ENCODE results near the gene PYDC2. TPM values are rescaled to one million over a fixed set of nuclear protein-coding genes. Genes with fewer than 3 reads are reported as not detected.

The PYDC2 gene
- not detected for polyA plus RNA-seq (2013, experiment 1 of 2)
- not detected for polyA plus RNA-seq (2013, experiment 2 of 2)

GRCh38 chr3:191461113-191461595 is at the start of gene PYDC2:
Gene PYDC2 (plus strand): TSS chr3:191461163. CDS start chr3:191461163, 0 bp downstream.
- Histone ChIP-seq H3K4me1 (ENCODE audit: insufficient read depth, low read length) (no peaks in the 10 kb centered on the region), H3K4me3 (ENCODE audit: low read length) (no peak within 1 kb of the TSS), H3K9ac (ENCODE audit: low read depth, low read length) (no peak within 1 kb of the TSS), H3K36me3 (ENCODE audit: insufficient read depth, low read length) (no peaks in the 10 kb centered on the region), H3K27ac (ENCODE audit: low read depth, low read length) (no peak within 1 kb of the TSS), H3K27me3 (ENCODE audit: insufficient read depth, low read length) (no peaks in the 10 kb centered on the region), H3K9me3 (ENCODE audit: insufficient read depth, low read depth, low read length) (no peaks in the 10 kb centered on the region)
- WGBS = 87% methylated on average over 3 of the region's 3 CpGs

- H3K9me3 ChIP-seq (ENCODE audit: insufficient read depth, low read depth, low read length) = peaks cover 26% of the 10 kb centered on the region
- H3K4me3 ChIP-seq (ENCODE audit: low read length) = no peak overlapping the region
- no peaks in the 10 kb centered on the region for H3K27me3 ChIP-seq (ENCODE audit: insufficient read depth, low read length)
- no peaks in the 10 kb centered on the region; the same call in 1 of the 2 replicates for H3K4me1 ChIP-seq (ENCODE audit: insufficient read depth, low read length)
- 88% methylated on average over 1 of the region's 1 CpG for WGBS
- no peak overlapping the region for H3K27ac ChIP-seq (ENCODE audit: low read depth, low read length)
- no peak overlapping the region for H3K9ac ChIP-seq (ENCODE audit: low read depth, low read length)
- no peaks in the 10 kb centered on the region for H3K36me3 ChIP-seq (ENCODE audit: insufficient read depth, low read length)
Measured at GRCh38 chr3:191412759-191413158, 48.2 kb upstream of the PYDC2 start.

GRCh38 chr3:191414286-191414685 is 46.7 kb upstream of the PYDC2 start:
- H3K27ac ChIP-seq (ENCODE audit: low read depth, low read length) = no peak overlapping the region
- H3K9me3 ChIP-seq (ENCODE audit: insufficient read depth, low read depth, low read length) = peaks cover 22% of the 10 kb centered on the region
- no peaks in the 10 kb centered on the region for H3K36me3 ChIP-seq (ENCODE audit: insufficient read depth, low read length)
- H3K9ac ChIP-seq (ENCODE audit: low read depth, low read length) = no peak overlapping the region
- H3K4me3 ChIP-seq (ENCODE audit: low read length) = no peak overlapping the region
- 95% methylated on average over 2 of the region's 2 CpGs for WGBS
- no peaks in the 10 kb centered on the region for H3K27me3 ChIP-seq (ENCODE audit: insufficient read depth, low read length)
- H3K4me1 ChIP-seq (ENCODE audit: insufficient read depth, low read length) = no peaks in the 10 kb centered on the region; the same call in 1 of the 2 replicates

GRCh38 chr3:191414732-191415131 is 46.2 kb upstream of the PYDC2 start:
- Histone ChIP-seq H3K36me3 (ENCODE audit: insufficient read depth, low read length) (no peaks in the 10 kb centered on the region), H3K27ac (ENCODE audit: low read depth, low read length) (no peak overlapping the region)

GRCh38 chr3:191415566-191415965 is 45.4 kb upstream of the PYDC2 start:
- no peak overlapping the region for H3K9ac ChIP-seq (ENCODE audit: low read depth, low read length)
- no peaks in the 10 kb centered on the region for H3K27me3 ChIP-seq (ENCODE audit: insufficient read depth, low read length)
- no peaks in the 10 kb centered on the region for H3K36me3 ChIP-seq (ENCODE audit: insufficient read depth, low read length)
- H3K4me3 ChIP-seq (ENCODE audit: low read length) = no peak overlapping the region
- no peak overlapping the region for H3K27ac ChIP-seq (ENCODE audit: low read depth, low read length)
- H3K4me1 ChIP-seq (ENCODE audit: insufficient read depth, low read length) = no peaks in the 10 kb centered on the region; the same call in 1 of the 2 replicates
- WGBS = 94% methylated on average over 9 of the region's 9 CpGs
- peaks cover 9% of the 10 kb centered on the region for H3K9me3 ChIP-seq (ENCODE audit: insufficient read depth, low read depth, low read length)

More at GRCh38 chr3:191414732-191415131, 46.2 kb upstream of the PYDC2 start:
- H3K9ac ChIP-seq (ENCODE audit: low read depth, low read length) = no peak overlapping the region
- no peaks in the 10 kb centered on the region; the same call in 1 of the 2 replicates for H3K4me1 ChIP-seq (ENCODE audit: insufficient read depth, low read length)
- no peaks in the 10 kb centered on the region for H3K27me3 ChIP-seq (ENCODE audit: insufficient read depth, low read length)
- 93% methylated on average over 1 of the region's 1 CpG for WGBS
- H3K9me3 ChIP-seq (ENCODE audit: insufficient read depth, low read depth, low read length) = peaks cover 17% of the 10 kb centered on the region
- no peak overlapping the region for H3K4me3 ChIP-seq (ENCODE audit: low read length)

GRCh38 chr3:191417457-191417729 is 43.6 kb upstream of the PYDC2 start:
- no peaks in the 10 kb centered on the region for H3K9me3 ChIP-seq (ENCODE audit: insufficient read depth, low read depth, low read length)
- no peak overlapping the region for H3K4me3 ChIP-seq (ENCODE audit: low read length)
- H3K27ac ChIP-seq (ENCODE audit: low read depth, low read length) = no peak overlapping the region
- H3K36me3 ChIP-seq (ENCODE audit: insufficient read depth, low read length) = no peaks in the 10 kb centered on the region
- H3K4me1 ChIP-seq (ENCODE audit: insufficient read depth, low read length) = no peaks in the 10 kb centered on the region; the same call in 1 of the 2 replicates
- H3K9ac ChIP-seq (ENCODE audit: low read depth, low read length) = no peak overlapping the region
- WGBS = 85% methylated on average over 6 of the region's 6 CpGs
- H3K27me3 ChIP-seq (ENCODE audit: insufficient read depth, low read length) = no peaks in the 10 kb centered on the region

- no peak overlapping the region for H3K27ac ChIP-seq (ENCODE audit: low read depth, low read length)
- no peaks in the 10 kb centered on the region for H3K27me3 ChIP-seq (ENCODE audit: insufficient read depth, low read length)
- WGBS = 94% methylated on average over 2 of the region's 2 CpGs
- H3K9me3 ChIP-seq (ENCODE audit: insufficient read depth, low read depth, low read length) = no peaks in the 10 kb centered on the region
- no peaks in the 10 kb centered on the region for H3K36me3 ChIP-seq (ENCODE audit: insufficient read depth, low read length)
- H3K4me3 ChIP-seq (ENCODE audit: low read length) = no peak overlapping the region
- H3K4me1 ChIP-seq (ENCODE audit: insufficient read depth, low read length) = no peaks in the 10 kb centered on the region
- H3K9ac ChIP-seq (ENCODE audit: low read depth, low read length) = no peak overlapping the region
Measured at GRCh38 chr3:191420771-191421170, 40.2 kb upstream of the PYDC2 start.

- Histone ChIP-seq H3K4me1 (ENCODE audit: insufficient read depth, low read length) (peaks cover 7% of the 10 kb centered on the region; the same call in 1 of the 2 replicates), H3K27me3 (ENCODE audit: insufficient read depth, low read length) (no peaks in the 10 kb centered on the region), H3K27ac (ENCODE audit: low read depth, low read length) (no peak overlapping the region), H3K9me3 (ENCODE audit: insufficient read depth, low read depth, low read length) (no peaks in the 10 kb centered on the region), H3K36me3 (ENCODE audit: insufficient read depth, low read length) (no peaks in the 10 kb centered on the region), H3K4me3 (ENCODE audit: low read length) (no peak overlapping the region), H3K9ac (ENCODE audit: low read depth, low read length) (no peak overlapping the region)
- 84% methylated on average over 3 of the region's 3 CpGs for WGBS
Measured at GRCh38 chr3:191424881-191425280, 36.1 kb upstream of the PYDC2 start.

DNA sequence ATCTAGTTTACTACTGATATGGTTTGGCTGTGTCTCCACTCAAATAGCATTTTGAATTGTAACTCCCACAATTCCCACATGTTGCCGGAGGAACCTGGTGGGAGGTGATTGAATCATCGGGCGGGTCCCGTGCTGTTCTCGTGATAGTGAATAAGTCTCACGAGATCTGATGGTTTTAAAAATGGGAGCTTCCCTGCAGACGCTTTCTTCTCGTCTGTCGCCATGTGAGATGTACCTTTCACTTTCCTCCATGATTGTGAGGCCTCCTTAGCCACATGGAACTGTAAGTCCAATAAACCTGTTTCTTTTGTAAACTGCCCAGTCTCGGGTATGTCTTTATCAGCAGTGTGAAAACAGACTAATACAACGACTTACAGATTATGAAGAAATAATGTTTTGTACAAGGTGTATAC is 35.6 kb upstream of the PYDC2 start:
- no peaks in the 10 kb centered on the region for H3K27me3 ChIP-seq (ENCODE audit: insufficient read depth, low read length)
- peaks cover 7% of the 10 kb centered on the region; the same call in 1 of the 2 replicates for H3K4me1 ChIP-seq (ENCODE audit: insufficient read depth, low read length)
- no peak overlapping the region for H3K27ac ChIP-seq (ENCODE audit: low read depth, low read length)
- no peaks in the 10 kb centered on the region for H3K9me3 ChIP-seq (ENCODE audit: insufficient read depth, low read depth, low read length)
- WGBS = 95% methylated on average over 11 of the region's 11 CpGs
- H3K9ac ChIP-seq (ENCODE audit: low read depth, low read length) = no peak overlapping the region
- no peaks in the 10 kb centered on the region for H3K36me3 ChIP-seq (ENCODE audit: insufficient read depth, low read length)
- no peak overlapping the region for H3K4me3 ChIP-seq (ENCODE audit: low read length)

GRCh38 chr3:191426311-191426710 is 34.7 kb upstream of the PYDC2 start:
- no peaks in the 10 kb centered on the region for H3K36me3 ChIP-seq (ENCODE audit: insufficient read depth, low read length)
- no peak overlapping the region for H3K9ac ChIP-seq (ENCODE audit: low read depth, low read length)
- WGBS = 92% methylated on average over 1 of the region's 1 CpG
- H3K27me3 ChIP-seq (ENCODE audit: insufficient read depth, low read length) = no peaks in the 10 kb centered on the region
- H3K4me3 ChIP-seq (ENCODE audit: low read length) = no peak overlapping the region
- H3K27ac ChIP-seq (ENCODE audit: low read depth, low read length) = no peak overlapping the region
- H3K9me3 ChIP-seq (ENCODE audit: insufficient read depth, low read depth, low read length) = no peaks in the 10 kb centered on the region
- peaks cover 7% of the 10 kb centered on the region; the same call in 1 of the 2 replicates for H3K4me1 ChIP-seq (ENCODE audit: insufficient read depth, low read length)

- peaks cover 7% of the 10 kb centered on the region; the same call in 1 of the 2 replicates for H3K4me1 ChIP-seq (ENCODE audit: insufficient read depth, low read length)
- H3K9ac ChIP-seq (ENCODE audit: low read depth, low read length) = no peak overlapping the region
- H3K36me3 ChIP-seq (ENCODE audit: insufficient read depth, low read length) = no peaks in the 10 kb centered on the region
- no CpG with 5 or more reads among the region's 1 CpG for WGBS
- H3K9me3 ChIP-seq (ENCODE audit: insufficient read depth, low read depth, low read length) = no peaks in the 10 kb centered on the region
- H3K27ac ChIP-seq (ENCODE audit: low read depth, low read length) = no peak overlapping the region
- H3K4me3 ChIP-seq (ENCODE audit: low read length) = no peak overlapping the region
- H3K27me3 ChIP-seq (ENCODE audit: insufficient read depth, low read length) = no peaks in the 10 kb centered on the region
Measured at GRCh38 chr3:191428177-191428576, 32.8 kb upstream of the PYDC2 start.

DNA sequence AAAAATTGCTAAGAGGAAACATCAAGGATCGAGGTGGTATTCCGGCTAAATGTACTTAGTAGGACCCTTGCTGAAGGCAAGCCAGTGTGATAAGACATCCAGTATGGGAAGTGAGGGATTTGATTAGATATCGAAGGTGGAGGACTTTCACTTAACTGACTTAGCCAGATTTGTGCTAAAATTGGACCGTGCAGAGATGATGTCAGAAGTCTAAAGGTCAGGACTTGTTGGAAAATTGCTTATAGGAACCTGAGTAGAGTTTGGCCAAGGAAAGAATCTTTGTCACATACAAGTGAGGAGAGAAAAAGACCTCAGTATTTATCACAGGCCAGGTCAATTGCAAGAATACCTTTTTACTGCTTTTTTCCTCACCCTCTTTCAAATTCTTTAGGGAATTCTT is 30.9 kb upstream of the PYDC2 start:
- Histone ChIP-seq H3K9me3 (ENCODE audit: insufficient read depth, low read depth, low read length) (no peaks in the 10 kb centered on the region), H3K9ac (ENCODE audit: low read depth, low read length) (no peak overlapping the region), H3K36me3 (ENCODE audit: insufficient read depth, low read length) (no peaks in the 10 kb centered on the region), H3K4me3 (ENCODE audit: low read length) (no peak overlapping the region), H3K27me3 (ENCODE audit: insufficient read depth, low read length) (no peaks in the 10 kb centered on the region), H3K4me1 (ENCODE audit: insufficient read depth, low read length) (peaks cover 7% of the 10 kb centered on the region; the same call in 1 of the 2 replicates), H3K27ac (ENCODE audit: low read depth, low read length) (no peak overlapping the region)
- 83% methylated on average over 4 of the region's 4 CpGs for WGBS

All from HUES64 (cell line).